ENCODE results near the gene HMX2. TPM values are rescaled to one million over a fixed set of nuclear protein-coding genes. Genes with fewer than 3 reads are reported as not detected.

HMX2 gene
- total and polyA plus RNA-seq, 2 of the 8 experiments (the other 6 are each of a cell fraction or from before 2014, with no cell fraction given), result 2.0 to 2.7 TPM

GRCh38 chr10:123103944-123104343 is 44.0 kb upstream of the HMX2 start:
- H3K4ac ChIP-seq (replicated peaks; ENCODE audit: insufficient read length, low read depth, low read length), result peak overlapping the region; percentile 94
- H4K20me1 ChIP-seq (replicated peaks in 1 of 2; ENCODE audit: control insufficient read depth in 1 of 2, insufficient read depth in 2 of 2, low read length in 2 of 2), result no peaks in the 10 kb centered on the region
- H3K4me3 ChIP-seq (ENCODE audit: extremely low read depth in 1 of 4, insufficient read depth in 2 of 4, low read depth in 3 of 4, low read length in 4 of 4), result no peak overlapping the region
- peak overlapping the region; percentile 80; the same call in 1 of the 2 replicates for H2BK20ac ChIP-seq (ENCODE audit: low read length)
- H3K9ac ChIP-seq (replicated peaks in 1 of 4; ENCODE audit: extremely low read depth in 1 of 4, low read depth in 3 of 4, low read length in 3 of 4), result no peak overlapping the region
- no peaks in the 10 kb centered on the region for H3K79me2 ChIP-seq (ENCODE audit: control insufficient read depth in 1 of 2, insufficient read depth in 2 of 2, low read length in 2 of 2)
- POLR2A ChIA-PET (ENCODE audit: partially characterized antibody), result interaction anchor here (1.5 kb wide), 1 partner anchor 11 kb away, joined by 4 read pairs; no protein-coding TSS in a partner anchor
- H4K5ac ChIP-seq (ENCODE audit: insufficient read length, low read depth, low read length), result no peak overlapping the region
- H2AK5ac ChIP-seq (ENCODE audit: low read depth, low read length), result no peak overlapping the region
- peak overlapping the region; percentile 35; the same call in 1 of the 2 replicates for H2BK5ac ChIP-seq (ENCODE audit: low read depth, low read length)
- no peak overlapping the region for H4K8ac ChIP-seq (ENCODE audit: extremely low read depth, insufficient read depth, low read length)
- peak overlapping the region; percentile 84; the same call in 1 of the 2 replicates for H2AFZ ChIP-seq (ENCODE audit: low read length)
- no peaks in the 10 kb centered on the region for H3K36me3 ChIP-seq (ENCODE audit: control insufficient read depth in 2 of 4, insufficient read depth in 4 of 4, low read length in 3 of 4)
- H3K79me1 ChIP-seq (ENCODE audit: low read depth, low read length), result no peaks in the 10 kb centered on the region
- H3K4me2 ChIP-seq (ENCODE audit: insufficient read depth in 1 of 2, low read depth in 2 of 2, low read length in 2 of 2), result no peak overlapping the region
- H3K4me1 ChIP-seq (replicated peaks in 1 of 4; ENCODE audit: control insufficient read depth in 3 of 4, insufficient read depth in 4 of 4, low read length in 3 of 4), result peaks cover 0 to 4% (median 2%) of the 10 kb centered on the region in 4 experiments; a peak in 3 of 7 replicates
- H3K9me3 ChIP-seq (ENCODE audit: insufficient read depth in 2 of 2, low read depth in 1 of 2, low read length in 1 of 2), result no peaks in the 10 kb centered on the region
- CTCF ChIA-PET (ENCODE audit: partially characterized antibody), result interaction anchor here (1.5 to 2.1 kb wide), 3 partner anchors 12 to 61 kb away, joined by 3 to 5 read pairs (median 4); no protein-coding TSS in a partner anchor
- FAIRE-seq (no peak), DNase-seq (ENCODE audit: low read depth in 1 of 2, low spot score in 2 of 2) (no peak)
- no peak overlapping the region for H3K27ac ChIP-seq (ENCODE audit: low read depth, low read length)
- no peaks in the 10 kb centered on the region for H3K27me3 ChIP-seq (replicated peaks in 1 of 4; ENCODE audit: control insufficient read depth in 3 of 4, extremely low read depth in 1 of 4, insufficient read depth in 3 of 4, low read length in 3 of 4)
- WGBS, 2 experiments (ENCODE audit: extremely low coverage in 1 of 2, insufficient coverage in 1 of 2, insufficient read length in 1 of 2, insufficient replicate concordance in 2 of 2, low coverage in 1 of 2, low lambda C conversion rate in 2 of 2, missing lambda C conversion rate in 1 of 2), result 83% methylated on average over 9 of the region's 9 CpGs; no CpG with 5 or more reads in 1 of the 2 experiments
- no peak overlapping the region for H3K23ac ChIP-seq (ENCODE audit: insufficient read length)
- H3K14ac ChIP-seq (ENCODE audit: insufficient read length), result no peak overlapping the region
- H2BK15ac ChIP-seq (ENCODE audit: low read length), result no peak overlapping the region
- H3K56ac ChIP-seq (replicated peaks; ENCODE audit: insufficient read length, low read depth, low read length), result no peak overlapping the region
- peak overlapping the region; percentile 38; the same call in 1 of the 2 replicates for H3K18ac ChIP-seq (ENCODE audit: extremely low read depth, low read length)
- H2BK12ac ChIP-seq (ENCODE audit: low read depth, low read length), result peak overlapping the region; percentile 60; the same call in 1 of the 2 replicates
- H2BK120ac ChIP-seq (replicated peaks; ENCODE audit: low read depth, low read length), result peak overlapping the region; percentile 94
- peak overlapping the region; percentile 77 for H4K91ac ChIP-seq (replicated peaks; ENCODE audit: insufficient read length, low read length)
- no peaks in the 10 kb centered on the region for H3K23me2 ChIP-seq (ENCODE audit: low read depth, low read length)
- TF ChIP-seq ZNF274 (IDR thresholded peaks at IDR 0.05; ENCODE audit: borderline replicate concordance, extremely low read depth, low read length), result no peak
- no peak for TF ChIP-seq CBX5 (IDR thresholded peaks at IDR 0.05; ENCODE audit: low read depth, low read length)
- TF ChIP-seq EZH2 (IDR thresholded peaks at IDR 0.05; ENCODE audit: low read depth, low read length, severe bottlenecking), result no peak
- no peak for TF ChIP-seq NRF1 (IDR thresholded peaks at IDR 0.05; ENCODE audit: low read depth, low read length)
- no peak for TF ChIP-seq GABPA (IDR thresholded peaks at IDR 0.05; ENCODE audit: borderline replicate concordance, insufficient read depth, low read length)
- TF ChIP-seq SP2 (IDR thresholded peaks at IDR 0.05; ENCODE audit: low read length), result no peak
- TF ChIP-seq NANOG (IDR thresholded peaks at IDR 0.05; ENCODE audit: insufficient read depth, low read depth, low read length, poor library complexity, severe bottlenecking), result no peak
- no peak for TF ChIP-seq JUN (IDR thresholded peaks at IDR 0.05; ENCODE audit: low read depth, low read length)
- no peak for TF ChIP-seq POLR2AphosphoS5 (IDR thresholded peaks at IDR 0.05; ENCODE audit: low read depth, low read length)
- no peak for TF ChIP-seq RFX5 (IDR thresholded peaks at IDR 0.05; ENCODE audit: borderline replicate concordance, low read depth, low read length)
- TF ChIP-seq, protein P1, sequence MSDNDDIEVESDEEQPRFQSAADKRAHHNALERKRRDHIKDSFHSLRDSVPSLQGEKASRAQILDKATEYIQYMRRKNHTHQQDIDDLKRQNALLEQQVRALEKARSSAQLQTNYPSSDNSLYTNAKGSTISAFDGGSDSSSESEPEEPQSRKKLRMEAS (IDR thresholded peaks at IDR 0.05), result no peak
- no peak for TF ChIP-seq BCL11A (IDR thresholded peaks at IDR 0.05; ENCODE audit: low read depth in 2 of 2, low read length in 2 of 2)
- no peak for TF ChIP-seq MAFK (IDR thresholded peaks at IDR 0.05; ENCODE audit: low read depth, low read length)
